GM12892 (cell line): ENCODE data around the gene PRDM7.

ENCODE experiments used
- POLR2A ChIP-seq: IDR thresholded peaks from 2 replicates; pipeline ENCODE4 v1.6.1; 2011; ENCODE audit warnings: low read depth, low read length, control low read depth
- POLR2AphosphoS5 ChIP-seq: IDR thresholded peaks from 2 replicates; pipeline ENCODE4 v1.6.1; 2011; ENCODE audit warnings: low read depth, low read length, control low read depth
- TAF1 ChIP-seq: IDR thresholded peaks from 2 replicates; pipeline ENCODE4 v1.6.1; 2011; ENCODE audit warnings: low read depth, mild to moderate bottlenecking, control low read depth, low read length, borderline replicate concordance

- TF ChIP-seq POLR2A (no peak), TAF1 (no peak), POLR2AphosphoS5 (no peak)
These were observed 4.6 kb downstream of the PRDM7 start for GRCh38 chr16:90072442-90073105.
